Panc1 (cell line): ENCODE measurements around the gene DOCK8. TPM values are rescaled to one million over a fixed set of nuclear protein-coding genes. Genes with fewer than 3 reads are reported as not detected.

Source experiments
- ATAC-seq: fragments of 200-7000 bp; cut with Tn5 transposase; 2 replicates; pipeline ENCODE4 v1.9.1; 2020; ENCODE audit warnings: mild to moderate bottlenecking, moderate library complexity
- BruUV-seq: library from RNA; stranded (reverse); fragments of 400-500 nt; replicated peaks from 2 replicates; lab custom pipeline; 2021; lab: Mats Ljungman, UMichigan
- CTCF ChIA-PET: fragments of 300-600 bp; sonication (Branson Sonifier 250); formaldehyde crosslinking; loops from one replicate; lab custom pipeline; 2022; ENCODE audit warnings: antibody characterized with exemption; lab: Charles Lee
- POLR2A ChIA-PET: fragments of 300-600 bp; sonication (Branson Sonifier 250); formaldehyde crosslinking; loops from one replicate; lab custom pipeline; 2022; ENCODE audit warnings: antibody characterized with exemption; lab: Charles Lee
- DNase-seq: peaks from one replicate; pipeline ENCODE4 v3.0.0-alpha.2; 2010; ENCODE audit warnings: low read depth, low spot score
- H3K27ac ChIP-seq: 2 replicates; pipeline ENCODE4 v1.5.1; 2011; ENCODE audit warnings: mild to moderate bottlenecking, low read length, inconsistent platforms
- H3K27me3 ChIP-seq: fragments of 200-500 bp; sonication (Bioruptor generic); 2 replicates; pipeline ENCODE4 v1.6.0; 2014; ENCODE audit warnings: low read length, inconsistent platforms; ENCODE audit not compliant: control insufficient read depth, insufficient read depth
- H3K36me3 ChIP-seq: fragments of 200-500 bp; sonication (Bioruptor generic); 2 replicates; pipeline ENCODE4 v1.5.1; 2014; ENCODE audit warnings: inconsistent platforms, mild to moderate bottlenecking, low read length, moderate library complexity; ENCODE audit not compliant: control insufficient read depth, insufficient read depth
- H3K4me1 ChIP-seq: 2 replicates; pipeline ENCODE4 v1.5.1; 2011; ENCODE audit warnings: inconsistent platforms, mild to moderate bottlenecking, low read length, moderate library complexity; ENCODE audit not compliant: control insufficient read depth, insufficient read depth
- H3K4me3 ChIP-seq, 2 experiments: 2 replicates each; pipeline ENCODE4 v1.5.1; 2011 to 2012; ENCODE audit warnings: low read depth in 2 of 2, low read length in 2 of 2, mild to moderate bottlenecking in 2 of 2, inconsistent platforms in 1 of 2, moderate library complexity in 1 of 2
- H3K9me3 ChIP-seq: fragments of 200-500 bp; sonication (Bioruptor generic); 2 replicates; pipeline ENCODE4 v1.5.1; 2014; ENCODE audit warnings: low read depth, mild to moderate bottlenecking, inconsistent platforms, low read length, moderate library complexity; ENCODE audit not compliant: control insufficient read depth, insufficient read depth
- CTCF ChIP-seq: fragments of 450-650 bp; IDR thresholded peaks from 2 replicates; pipeline ENCODE4 v1.5.1; 2017; ENCODE audit warnings: mild to moderate bottlenecking
- POLR2AphosphoS5 ChIP-seq: IDR thresholded peaks from 2 replicates; pipeline ENCODE4 v1.6.1; 2012; ENCODE audit warnings: mild to moderate bottlenecking, low read depth, low read length, moderate library complexity
- REST ChIP-seq, 2 experiments: IDR thresholded peaks; 2 replicates each; pipeline ENCODE4 v1.6.1; 2011 to 2012; ENCODE audit warnings: low read depth in 2 of 2, control low read depth in 1 of 2, low read length in 1 of 2, mild to moderate bottlenecking in 1 of 2, moderate library complexity in 1 of 2; ENCODE audit not compliant: insufficient read depth in 1 of 2
- SIN3A ChIP-seq: IDR thresholded peaks from 2 replicates; pipeline ENCODE4 v1.6.1; 2012; ENCODE audit warnings: low read depth, mild to moderate bottlenecking, low read length, moderate library complexity, borderline replicate concordance; ENCODE audit not compliant: insufficient read depth
- TCF7L2 ChIP-seq: IDR thresholded peaks from 2 replicates; pipeline ENCODE4 v1.6.1; 2011; ENCODE audit warnings: mild to moderate bottlenecking, low read depth, low read length, inconsistent platforms
- in situ Hi-C: cut with HindIII; loops from 2 replicates; pipeline ENCODE4 v1.10.0; 2016; ENCODE audit warnings: low sequenced_read_pairs, low pct_unique_long_range_greater_than_20kb
- intact Hi-C: fragments of 100-400 bp; cut with micrococcal nuclease; formaldehyde crosslinking; loops from one replicate; pipeline ENCODE4 v1.10.0; 2022; ENCODE audit not compliant: unreplicated experiment
- total RNA-seq: library from RNA; stranded (reverse); gene quantifications from one replicate; pipeline ENCODE4 v1.2.1, GENCODE V29; 2021; ENCODE audit not compliant: unreplicated experiment

Gene DOCK8
- total RNA-seq, 1 experiment from 2014 or later: 1.4 TPM

DNA sequence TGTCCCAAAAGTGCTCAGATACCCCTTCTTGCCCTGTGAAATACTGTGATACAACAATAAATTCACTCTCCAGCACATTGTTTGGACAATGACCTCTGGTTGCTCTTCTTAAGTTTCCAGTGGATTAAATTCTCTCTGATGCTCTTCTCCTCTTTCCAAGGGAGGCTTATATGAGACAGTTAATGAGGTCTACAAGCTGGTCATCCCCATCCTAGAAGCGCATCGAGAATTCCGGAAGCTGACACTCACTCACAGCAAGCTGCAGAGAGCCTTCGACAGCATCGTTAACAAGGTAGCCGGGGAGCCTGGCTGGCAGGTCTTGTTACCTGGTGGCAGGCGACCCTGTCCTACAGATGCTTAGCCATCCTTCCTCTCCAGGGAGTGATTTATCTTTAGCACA is 226.5 kb downstream of the DOCK8 start:
- intact Hi-C loops: no loop called here
- in situ Hi-C loops: no loop called here
- no peak overlapping the region for H3K4me3 ChIP-seq
- TF ChIP-seq TCF7L2 (no peak), SIN3A (no peak), REST (IDR thresholded peaks at IDR 0.05; ENCODE audit: insufficient read depth in 1 of 2, low read depth in 2 of 2, low read length in 1 of 2) (no peak), POLR2AphosphoS5 (no peak), CTCF (no peak)
- no peak for ATAC-seq
- ChIA-PET POLR2A (no interaction called here), CTCF (no interaction called here)
- no peak overlapping the region for H3K27ac ChIP-seq
- H3K4me1 ChIP-seq: no peaks in the 10 kb centered on the region
- H3K9me3 ChIP-seq: no peaks in the 10 kb centered on the region
- H3K36me3 ChIP-seq: no peaks in the 10 kb centered on the region
- BruUV-seq: no TSS peak
- no peaks in the 10 kb centered on the region for H3K27me3 ChIP-seq
- DNase-seq: no peak

DNA sequence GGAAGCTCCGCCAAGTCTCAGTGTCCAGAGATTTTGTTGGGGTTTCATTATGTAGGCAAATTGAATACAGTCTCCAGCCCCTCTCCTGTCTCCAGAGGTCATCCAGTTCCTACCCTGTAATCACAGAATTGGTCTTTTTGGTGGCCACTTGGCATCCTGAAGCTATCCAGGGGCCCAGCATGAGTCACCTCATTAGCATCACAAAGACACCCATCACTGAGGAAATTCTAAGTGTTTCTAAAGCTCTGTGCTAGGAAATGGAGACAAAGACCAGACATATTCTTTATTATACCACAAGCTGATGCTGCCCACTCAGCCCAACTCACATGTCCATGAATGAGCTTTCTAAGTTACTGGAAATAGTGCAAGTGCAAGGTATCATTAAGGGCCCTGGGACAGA is 229.9 kb downstream of the DOCK8 start:
- Histone ChIP-seq H3K4me3 (no peak overlapping the region), H3K9me3 (no peaks in the 10 kb centered on the region), H3K36me3 (no peaks in the 10 kb centered on the region), H3K27me3 (no peaks in the 10 kb centered on the region), H3K4me1 (no peaks in the 10 kb centered on the region), H3K27ac (no peak overlapping the region)
- BruUV-seq: no TSS peak
- in situ Hi-C loops (no loop called here), intact Hi-C loops (no loop called here)
- ATAC-seq (no peak), DNase-seq (no peak)
- POLR2A ChIA-PET: no interaction called here
- CTCF ChIA-PET: no interaction called here
- TF ChIP-seq REST (IDR thresholded peaks at IDR 0.05; ENCODE audit: insufficient read depth in 1 of 2, low read depth in 2 of 2, low read length in 1 of 2) (no peak), CTCF (no peak), TCF7L2 (no peak), SIN3A (no peak), POLR2AphosphoS5 (no peak)
